SH-SY5Y (cell line): ENCODE data around the gene KCNJ6.

Source experiments
- GATA2 ChIP-seq: IDR thresholded peaks from 2 replicates; pipeline ENCODE4 v1.6.1; 2011; ENCODE audit warnings: mild to moderate bottlenecking, low read depth, low read length
- GATA3 ChIP-seq: IDR thresholded peaks from 2 replicates; pipeline ENCODE4 v1.6.1; 2011; ENCODE audit warnings: low read depth, mild to moderate bottlenecking, low read length, moderate library complexity

DNA sequence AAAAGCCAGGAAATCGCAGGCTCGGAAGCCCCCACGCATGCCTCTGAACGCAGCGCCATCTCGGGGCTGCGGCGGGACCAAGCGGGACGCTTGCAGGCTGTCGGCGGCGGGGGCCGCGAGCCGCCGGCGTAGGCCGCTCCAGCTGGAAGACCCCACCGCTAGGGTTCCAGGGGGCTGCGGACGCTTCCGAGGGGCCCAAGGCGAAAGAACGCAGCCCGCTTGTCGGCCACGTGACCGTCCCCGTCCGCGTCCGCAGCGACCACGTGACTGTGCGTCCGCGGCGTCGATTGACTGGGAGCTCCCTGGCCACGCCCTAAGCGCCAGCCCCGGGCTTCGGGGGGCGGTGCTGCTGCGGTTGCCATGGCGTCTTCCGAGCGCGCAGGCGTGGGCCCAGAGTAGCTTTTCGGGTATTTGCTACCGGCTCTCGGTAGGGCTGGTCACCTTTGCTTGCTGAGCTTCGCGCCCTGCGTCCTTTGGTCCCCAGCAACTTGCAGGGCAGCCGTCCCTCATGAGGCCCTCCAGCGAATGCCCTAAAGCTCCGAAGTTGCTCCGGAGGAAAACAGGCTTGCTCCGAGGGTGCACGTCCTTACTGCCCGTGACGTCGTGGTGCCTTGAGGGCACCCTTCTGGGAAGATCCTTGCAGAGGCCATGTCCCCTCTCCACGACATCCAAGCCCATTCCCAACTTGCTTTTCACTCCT is 352.5 kb downstream of the KCNJ6 start:
- TF ChIP-seq GATA2 (no peak), GATA3 (no peak)
